ENCODE data around the gene TRIM68. TPM values are rescaled to one million over a fixed set of nuclear protein-coding genes. Genes with fewer than 3 reads are reported as not detected.
A peak's percentile ranks its signal among the peaks of the same experiment; 100 is the strongest.

TRIM68 gene
- total and polyA plus RNA-seq, 2 donors, result 6.5 to 6.9 TPM

DNA sequence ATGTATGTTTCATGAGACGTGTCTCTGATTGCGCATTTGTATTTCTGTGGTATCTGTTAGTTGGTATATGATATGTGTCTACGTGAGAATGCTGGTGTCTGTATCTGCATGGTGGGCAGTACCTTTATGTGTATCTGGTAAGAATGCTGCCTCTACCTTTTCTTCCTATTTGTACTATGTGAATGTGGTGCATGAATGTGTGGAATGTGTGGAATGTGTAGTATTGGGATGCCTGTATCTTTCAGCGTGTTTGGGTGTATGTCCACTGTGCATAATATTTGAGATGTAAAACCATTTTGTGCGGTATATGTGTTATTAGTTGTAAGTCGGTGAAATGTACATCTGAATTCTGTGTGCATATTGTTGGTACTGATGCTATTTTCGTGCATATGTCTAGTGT lies 33.5 kb upstream of the TRIM68 start:
- Histone ChIP-seq H3K4me3 (ENCODE audit: low read length in 2 of 2) (no peak overlapping the region), H3K36me3 (ENCODE audit: control insufficient read depth in 2 of 2, insufficient read depth in 2 of 2, low read length in 1 of 2) (no peaks in the 10 kb centered on the region), H3K27me3 (ENCODE audit: control insufficient read depth in 2 of 2, insufficient read depth in 1 of 2, low read length in 1 of 2) (peaks cover 0 to 3% of the 10 kb centered on the region in 2 donors), H3K27ac (ENCODE audit: low read depth in 1 of 2, low read length in 1 of 2) (no peak overlapping the region), H3K4me1 (ENCODE audit: control insufficient read depth in 2 of 2, insufficient read depth in 2 of 2, low read length in 2 of 2) (no peaks in the 10 kb centered on the region), H3K9me3 (ENCODE audit: control insufficient read depth in 2 of 2, insufficient read depth in 1 of 2, low read length in 1 of 2) (no peaks in the 10 kb centered on the region)
- DNase-seq (ENCODE audit: low read depth in 6 of 9, low spot score in 9 of 9), result no peak
- 94% methylated on average over 7 of the region's 7 CpGs for whole genome bisulfite sequencing

DNA sequence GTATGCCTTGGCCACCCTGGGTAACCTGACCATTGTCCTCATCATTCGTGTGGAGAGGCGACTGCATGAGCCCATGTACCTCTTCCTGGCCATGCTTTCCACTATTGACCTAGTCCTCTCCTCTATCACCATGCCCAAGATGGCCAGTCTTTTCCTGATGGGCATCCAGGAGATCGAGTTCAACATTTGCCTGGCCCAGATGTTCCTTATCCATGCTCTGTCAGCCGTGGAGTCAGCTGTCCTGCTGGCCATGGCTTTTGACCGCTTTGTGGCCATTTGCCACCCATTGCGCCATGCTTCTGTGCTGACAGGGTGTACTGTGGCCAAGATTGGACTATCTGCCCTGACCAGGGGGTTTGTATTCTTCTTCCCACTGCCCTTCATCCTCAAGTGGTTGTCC lies 31.9 kb upstream of the TRIM68 start:
- no peaks in the 10 kb centered on the region for H3K4me1 ChIP-seq (ENCODE audit: control insufficient read depth in 2 of 2, insufficient read depth in 2 of 2, low read length in 2 of 2)
- no peaks in the 10 kb centered on the region for H3K9me3 ChIP-seq (ENCODE audit: control insufficient read depth in 2 of 2, insufficient read depth in 1 of 2, low read length in 1 of 2)
- no peak for DNase-seq (ENCODE audit: low read depth in 6 of 9, low spot score in 9 of 9)
- H3K27ac ChIP-seq (ENCODE audit: low read depth in 1 of 2, low read length in 1 of 2), result no peak overlapping the region
- no peak overlapping the region for H3K4me3 ChIP-seq (ENCODE audit: low read length in 2 of 2)
- 96% methylated on average over 6 of the region's 6 CpGs for WGBS
- no peaks in the 10 kb centered on the region for H3K36me3 ChIP-seq (ENCODE audit: control insufficient read depth in 2 of 2, insufficient read depth in 2 of 2, low read length in 1 of 2)
- H3K27me3 ChIP-seq (ENCODE audit: control insufficient read depth in 2 of 2, insufficient read depth in 1 of 2, low read length in 1 of 2), result peaks cover 0 to 3% of the 10 kb centered on the region in 2 donors

DNA sequence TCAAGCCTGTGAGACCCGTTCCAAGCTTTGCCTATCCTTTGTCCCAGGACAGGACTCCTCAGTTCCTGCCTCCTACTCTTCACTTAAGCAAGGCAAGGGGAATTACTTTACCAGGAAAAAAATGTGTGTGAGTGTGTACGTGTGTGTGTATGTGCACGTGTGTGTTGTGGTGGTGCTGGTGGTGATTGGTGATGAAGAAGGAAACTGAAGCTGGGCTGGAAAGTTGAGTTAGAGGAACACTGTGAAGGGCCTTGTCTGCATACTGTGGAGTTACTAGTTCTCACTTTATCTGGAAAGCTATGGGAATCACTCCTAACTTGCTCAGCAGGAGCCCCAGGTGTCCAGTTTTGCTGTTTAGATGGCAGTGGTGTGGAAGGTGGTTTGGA lies 29.6 kb upstream of the TRIM68 start:
- H3K4me3 ChIP-seq (ENCODE audit: low read length in 2 of 2), result no peak overlapping the region
- H3K9me3 ChIP-seq (ENCODE audit: control insufficient read depth in 2 of 2, insufficient read depth in 1 of 2, low read length in 1 of 2), result no peaks in the 10 kb centered on the region
- no peaks in the 10 kb centered on the region for H3K4me1 ChIP-seq (ENCODE audit: control insufficient read depth in 2 of 2, insufficient read depth in 2 of 2, low read length in 2 of 2)
- no peaks in the 10 kb centered on the region for H3K36me3 ChIP-seq (ENCODE audit: control insufficient read depth in 2 of 2, insufficient read depth in 2 of 2, low read length in 1 of 2)
- H3K27ac ChIP-seq (ENCODE audit: low read depth in 1 of 2, low read length in 1 of 2), result no peak overlapping the region
- no peak for DNase-seq (ENCODE audit: low read depth in 6 of 9, low spot score in 9 of 9)
- 91% methylated on average over 3 of the region's 3 CpGs for WGBS
- peaks cover 0 to 3% of the 10 kb centered on the region in 2 donors for H3K27me3 ChIP-seq (ENCODE audit: control insufficient read depth in 2 of 2, insufficient read depth in 1 of 2, low read length in 1 of 2)

GRCh38 chr11:4636962-4637661 lies 29.1 kb upstream of the TRIM68 start, which contains the start of gene OR51D1:
Gene OR51D1 (plus strand): TSS chr11:4637477. CDS start chr11:4639791, 2,314 bp downstream.
- peak; percentile 12 to 65 (median 33) for DNase-seq (ENCODE audit: low read depth in 6 of 9, low spot score in 9 of 9)
- no peak within 1 kb of the TSS for H3K27ac ChIP-seq (ENCODE audit: low read depth in 1 of 2, low read length in 1 of 2)
- peaks cover 0 to 3% of the 10 kb centered on the region in 2 donors for H3K27me3 ChIP-seq (ENCODE audit: control insufficient read depth in 2 of 2, insufficient read depth in 1 of 2, low read length in 1 of 2)
- H3K4me3 ChIP-seq (ENCODE audit: low read length in 2 of 2), result no peak within 1 kb of the TSS
- no peaks in the 10 kb centered on the region for H3K36me3 ChIP-seq (ENCODE audit: control insufficient read depth in 2 of 2, insufficient read depth in 2 of 2, low read length in 1 of 2)
- no peaks in the 10 kb centered on the region for H3K4me1 ChIP-seq (ENCODE audit: control insufficient read depth in 2 of 2, insufficient read depth in 2 of 2, low read length in 2 of 2)
- 39% methylated on average over 21 of the region's 21 CpGs for WGBS
- H3K9me3 ChIP-seq (ENCODE audit: control insufficient read depth in 2 of 2, insufficient read depth in 1 of 2, low read length in 1 of 2), result no peaks in the 10 kb centered on the region

DNA sequence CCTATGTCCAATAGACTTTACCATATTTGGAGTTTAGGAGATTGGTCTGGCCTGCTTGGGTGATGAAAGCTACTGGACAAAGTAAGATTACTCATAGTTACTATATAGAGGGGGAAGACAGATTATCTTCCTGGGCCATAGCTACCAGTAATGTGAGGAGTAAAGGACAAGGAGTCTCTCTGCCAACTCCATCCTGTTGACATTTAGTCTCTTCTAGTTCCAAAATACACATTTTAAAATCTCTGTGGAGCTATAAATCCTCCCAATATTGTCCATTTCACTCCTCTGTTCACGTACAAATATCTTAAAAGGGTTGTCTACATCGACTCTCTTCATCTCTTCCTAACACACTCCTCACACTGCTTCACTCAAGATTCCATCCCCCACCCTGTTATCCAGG lies 28.1 kb upstream of the TRIM68 start:
- 98% methylated on average over 2 of the region's 2 CpGs for WGBS
- Histone ChIP-seq H3K9me3 (ENCODE audit: control insufficient read depth in 2 of 2, insufficient read depth in 1 of 2, low read length in 1 of 2) (no peaks in the 10 kb centered on the region), H3K36me3 (ENCODE audit: control insufficient read depth in 2 of 2, insufficient read depth in 2 of 2, low read length in 1 of 2) (no peaks in the 10 kb centered on the region), H3K4me3 (ENCODE audit: low read length in 2 of 2) (no peak overlapping the region), H3K27me3 (ENCODE audit: control insufficient read depth in 2 of 2, insufficient read depth in 1 of 2, low read length in 1 of 2) (peaks cover 0 to 3% of the 10 kb centered on the region in 2 donors), H3K27ac (ENCODE audit: low read depth in 1 of 2, low read length in 1 of 2) (no peak overlapping the region), H3K4me1 (ENCODE audit: control insufficient read depth in 2 of 2, insufficient read depth in 2 of 2, low read length in 2 of 2) (no peaks in the 10 kb centered on the region)
- no peak for DNase-seq (ENCODE audit: low read depth in 6 of 9, low spot score in 9 of 9)

DNA sequence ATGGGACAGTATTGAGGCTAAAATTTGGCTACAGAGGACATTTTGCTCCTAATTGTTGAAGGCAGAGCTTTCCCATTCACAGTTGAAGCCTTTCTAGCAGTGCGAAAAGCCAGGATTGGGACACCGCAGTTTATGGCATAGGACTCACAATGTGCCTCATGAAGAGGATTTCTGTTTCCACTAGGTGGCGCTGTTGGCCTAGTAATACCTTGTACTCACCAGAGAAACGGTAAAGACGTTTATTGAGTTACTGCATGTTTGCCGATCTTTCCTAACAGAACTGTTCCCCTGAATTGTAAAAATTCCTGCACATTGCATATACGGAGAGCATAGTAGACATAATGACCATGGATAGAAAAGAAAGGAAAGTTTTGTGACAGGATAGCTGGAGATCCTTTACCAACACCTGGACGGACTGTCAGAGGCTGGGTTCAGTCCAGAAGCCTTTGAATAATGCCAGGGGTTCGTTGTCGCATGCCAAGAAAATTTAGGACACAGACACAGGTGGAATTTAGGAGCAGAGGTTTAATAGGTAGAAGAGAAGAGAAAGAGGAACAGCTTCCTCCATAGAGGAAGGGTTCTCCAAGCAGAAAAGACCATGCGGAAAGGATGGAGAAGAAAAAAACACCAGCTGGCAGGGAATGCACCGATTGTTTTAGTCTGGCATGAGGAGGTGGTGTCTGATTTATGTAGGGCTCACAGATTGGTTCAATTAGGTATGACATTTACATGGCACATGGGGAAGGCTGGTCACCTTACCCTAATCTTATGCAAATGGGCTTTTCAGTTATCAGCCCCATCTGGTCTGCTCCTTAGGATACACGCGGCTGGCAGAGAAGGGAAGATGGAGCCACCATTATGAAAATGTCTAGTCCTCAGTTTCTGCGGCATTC lies 18.4 kb upstream of the TRIM68 start:
- DNase-seq (ENCODE audit: low read depth in 6 of 9, low spot score in 9 of 9), result peak in 7 of 9 donors; percentile 15 to 55 (median 28)
- Histone ChIP-seq H3K4me1 (ENCODE audit: control insufficient read depth in 2 of 2, insufficient read depth in 2 of 2, low read length in 2 of 2) (no peaks in the 10 kb centered on the region), H3K4me3 (ENCODE audit: low read length in 2 of 2) (no peak overlapping the region), H3K36me3 (ENCODE audit: control insufficient read depth in 2 of 2, insufficient read depth in 2 of 2, low read length in 1 of 2) (no peaks in the 10 kb centered on the region), H3K27me3 (ENCODE audit: control insufficient read depth in 2 of 2, insufficient read depth in 1 of 2, low read length in 1 of 2) (no peaks in the 10 kb centered on the region), H3K27ac (ENCODE audit: low read depth in 1 of 2, low read length in 1 of 2) (no peak overlapping the region), H3K9me3 (ENCODE audit: control insufficient read depth in 2 of 2, insufficient read depth in 1 of 2, low read length in 1 of 2) (no peaks in the 10 kb centered on the region)
- WGBS, result 61% methylated on average over 15 of the region's 15 CpGs

DNA sequence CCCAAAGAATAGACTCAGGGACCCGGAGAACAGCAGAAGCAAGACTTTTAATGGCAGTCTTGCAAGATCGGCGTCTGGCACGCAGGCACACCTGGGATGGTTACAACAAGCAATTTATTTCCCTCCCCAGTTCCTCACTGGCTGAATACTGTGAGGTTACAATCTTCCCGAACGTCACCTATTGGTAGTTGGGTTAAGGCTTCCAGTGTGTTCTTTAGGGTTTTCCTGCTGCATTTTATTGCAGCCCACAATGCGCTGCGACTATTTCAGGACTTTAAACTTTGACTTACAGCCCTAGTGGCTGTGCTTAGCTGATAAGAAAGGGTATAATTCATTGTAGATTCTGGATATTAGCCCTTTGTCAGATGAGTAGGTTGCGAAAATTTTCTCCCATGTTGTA lies 11.5 kb upstream of the TRIM68 start:
- Histone ChIP-seq H3K27ac (ENCODE audit: low read depth in 1 of 2, low read length in 1 of 2) (no peak overlapping the region), H3K4me1 (ENCODE audit: control insufficient read depth in 2 of 2, insufficient read depth in 2 of 2, low read length in 2 of 2) (no peaks in the 10 kb centered on the region), H3K36me3 (ENCODE audit: control insufficient read depth in 2 of 2, insufficient read depth in 2 of 2, low read length in 1 of 2) (no peaks in the 10 kb centered on the region), H3K4me3 (ENCODE audit: low read length in 2 of 2) (no peak overlapping the region), H3K27me3 (ENCODE audit: control insufficient read depth in 2 of 2, insufficient read depth in 1 of 2, low read length in 1 of 2) (no peaks in the 10 kb centered on the region), H3K9me3 (ENCODE audit: control insufficient read depth in 2 of 2, insufficient read depth in 1 of 2, low read length in 1 of 2) (no peaks in the 10 kb centered on the region)
- DNase-seq (ENCODE audit: low read depth in 6 of 9, low spot score in 9 of 9), result no peak
- WGBS, result 83% methylated on average over 9 of the region's 9 CpGs

- no peaks in the 10 kb centered on the region for H3K36me3 ChIP-seq (ENCODE audit: control insufficient read depth in 2 of 2, insufficient read depth in 2 of 2, low read length in 1 of 2)
- H3K27ac ChIP-seq (ENCODE audit: low read depth in 1 of 2, low read length in 1 of 2), result no peak overlapping the region
- H3K27me3 ChIP-seq (ENCODE audit: control insufficient read depth in 2 of 2, insufficient read depth in 1 of 2, low read length in 1 of 2), result no peaks in the 10 kb centered on the region
- H3K4me3 ChIP-seq (ENCODE audit: low read length in 2 of 2), result no peak overlapping the region
- no peaks in the 10 kb centered on the region for H3K9me3 ChIP-seq (ENCODE audit: control insufficient read depth in 2 of 2, insufficient read depth in 1 of 2, low read length in 1 of 2)
- no peak for DNase-seq (ENCODE audit: low read depth in 6 of 9, low spot score in 9 of 9)
- no peaks in the 10 kb centered on the region for H3K4me1 ChIP-seq (ENCODE audit: control insufficient read depth in 2 of 2, insufficient read depth in 2 of 2, low read length in 2 of 2)
These were observed 7.9 kb upstream of the TRIM68 start for GRCh38 chr11:4615856-4616444.

- Histone ChIP-seq H3K36me3 (ENCODE audit: control insufficient read depth in 2 of 2, insufficient read depth in 2 of 2, low read length in 1 of 2) (no peaks in the 10 kb centered on the region), H3K4me1 (ENCODE audit: control insufficient read depth in 2 of 2, insufficient read depth in 2 of 2, low read length in 2 of 2) (peaks cover 2 to 5% of the 10 kb centered on the region in 2 donors), H3K9me3 (ENCODE audit: control insufficient read depth in 2 of 2, insufficient read depth in 1 of 2, low read length in 1 of 2) (no peaks in the 10 kb centered on the region), H3K27me3 (ENCODE audit: control insufficient read depth in 2 of 2, insufficient read depth in 1 of 2, low read length in 1 of 2) (no peaks in the 10 kb centered on the region), H3K27ac (ENCODE audit: low read depth in 1 of 2, low read length in 1 of 2) (no peak overlapping the region), H3K4me3 (ENCODE audit: low read length in 2 of 2) (no peak overlapping the region)
- 96% methylated on average over 2 of the region's 2 CpGs for WGBS
- DNase-seq (ENCODE audit: low read depth in 6 of 9, low spot score in 9 of 9), result no peak
These were observed 4.0 kb upstream of the TRIM68 start for GRCh38 chr11:4611986-4612385.
